Measurements from ENCODE around the gene SCNM1. TPM values are rescaled to one million over a fixed set of nuclear protein-coding genes. Genes with fewer than 3 reads are reported as not detected.

Gene SCNM1
- total and polyA plus RNA-seq, 9 of the 15 experiments (the other 6 are each of a cell fraction or from before 2014, with no cell fraction given): 17.2 to 204 (median 63.0) TPM

GRCh38 chr1:151165738-151166504, at the start of gene SCNM1, which contains the start of gene LYSMD1 (continued):
- TF ChIP-seq, protein P1, sequence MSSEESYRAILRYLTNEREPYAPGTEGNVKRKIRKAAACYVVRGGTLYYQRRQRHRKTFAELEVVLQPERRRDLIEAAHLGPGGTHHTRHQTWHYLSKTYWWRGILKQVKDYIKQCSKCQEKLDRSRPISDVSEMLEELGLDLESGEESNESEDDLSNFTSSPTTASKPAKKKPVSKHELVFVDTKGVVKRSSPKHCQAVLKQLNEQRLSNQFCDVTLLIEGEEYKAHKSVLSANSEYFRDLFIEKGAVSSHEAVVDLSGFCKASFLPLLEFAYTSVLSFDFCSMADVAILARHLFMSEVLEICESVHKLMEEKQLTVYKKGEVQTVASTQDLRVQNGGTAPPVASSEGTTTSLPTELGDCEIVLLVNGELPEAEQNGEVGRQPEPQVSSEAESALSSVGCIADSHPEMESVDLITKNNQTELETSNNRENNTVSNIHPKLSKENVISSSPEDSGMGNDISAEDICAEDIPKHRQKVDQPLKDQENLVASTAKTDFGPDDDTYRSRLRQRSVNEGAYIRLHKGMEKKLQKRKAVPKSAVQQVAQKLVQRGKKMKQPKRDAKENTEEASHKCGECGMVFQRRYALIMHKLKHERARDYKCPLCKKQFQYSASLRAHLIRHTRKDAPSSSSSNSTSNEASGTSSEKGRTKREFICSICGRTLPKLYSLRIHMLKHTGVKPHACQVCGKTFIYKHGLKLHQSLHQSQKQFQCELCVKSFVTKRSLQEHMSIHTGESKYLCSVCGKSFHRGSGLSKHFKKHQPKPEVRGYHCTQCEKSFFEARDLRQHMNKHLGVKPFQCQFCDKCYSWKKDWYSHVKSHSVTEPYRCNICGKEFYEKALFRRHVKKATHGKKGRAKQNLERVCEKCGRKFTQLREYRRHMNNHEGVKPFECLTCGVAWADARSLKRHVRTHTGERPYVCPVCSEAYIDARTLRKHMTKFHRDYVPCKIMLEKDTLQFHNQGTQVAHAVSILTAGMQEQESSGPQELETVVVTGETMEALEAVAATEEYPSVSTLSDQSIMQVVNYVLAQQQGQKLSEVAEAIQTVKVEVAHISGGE (CRISPR knock-in tag; IDR thresholded peaks at IDR 0.05): peak in 1 of 3 experiments; percentile 92; a peak in 2 of 6 replicates
- no peak for TF ChIP-seq TCFL5 (CRISPR knock-in tag; conservative IDR thresholded peaks at IDR 0.05)
- TF ChIP-seq ZNF639 (CRISPR knock-in tag; conservative IDR thresholded peaks at IDR 0.05 in 1 of 2, IDR thresholded peaks at IDR 0.05 in 1 of 2): peak in 1 of 2 experiments; percentile 94; a peak in 2 of 4 replicates
- TF ChIP-seq ELF1 (tag; IDR thresholded peaks at IDR 0.05): peak; percentile 100
- TF ChIP-seq MYNN (IDR thresholded peaks at IDR 0.05): 0 out of 2 replicates have a peak, but pooled peaks have one; percentile 62
- TF ChIP-seq MYNN (CRISPR knock-in tag; IDR thresholded peaks at IDR 0.05): no peak
- no peak for TF ChIP-seq PCBP2 (IDR thresholded peaks at IDR 0.05; ENCODE audit: low read depth, low read length, poor library complexity, severe bottlenecking)
- peak; percentile 89 for TF ChIP-seq KLF1 (tag; IDR thresholded peaks at IDR 0.05)
- no peak for TF ChIP-seq ZFP30 (CRISPR knock-in tag; IDR thresholded peaks at IDR 0.05; ENCODE audit: borderline replicate concordance)
- TF ChIP-seq, protein P2, sequence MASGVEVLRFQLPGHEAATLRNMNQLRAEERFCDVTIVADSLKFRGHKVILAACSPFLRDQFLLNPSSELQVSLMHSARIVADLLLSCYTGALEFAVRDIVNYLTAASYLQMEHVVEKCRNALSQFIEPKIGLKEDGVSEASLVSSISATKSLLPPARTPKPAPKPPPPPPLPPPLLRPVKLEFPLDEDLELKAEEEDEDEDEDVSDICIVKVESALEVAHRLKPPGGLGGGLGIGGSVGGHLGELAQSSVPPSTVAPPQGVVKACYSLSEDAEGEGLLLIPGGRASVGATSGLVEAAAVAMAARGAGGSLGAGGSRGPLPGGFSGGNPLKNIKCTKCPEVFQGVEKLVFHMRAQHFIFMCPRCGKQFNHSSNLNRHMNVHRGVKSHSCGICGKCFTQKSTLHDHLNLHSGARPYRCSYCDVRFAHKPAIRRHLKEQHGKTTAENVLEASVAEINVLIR (CRISPR knock-in tag; IDR thresholded peaks at IDR 0.05): peak; percentile 70; the same call in 1 of the 2 replicates
- no peak for TF ChIP-seq KDM2B (CRISPR knock-in tag; IDR thresholded peaks at IDR 0.05)
- TF ChIP-seq STAT6 (CRISPR knock-in tag; IDR thresholded peaks at IDR 0.05): peak; percentile 86; the same call in 1 of the 2 replicates
- TF ChIP-seq SPI1 (IDR thresholded peaks at IDR 0.05; ENCODE audit: borderline replicate concordance, low read depth, low read length): peak; percentile 82; the same call in 1 of the 2 replicates
- TF ChIP-seq BACH1 (tag; IDR thresholded peaks at IDR 0.05): peak; percentile 87; the same call in 1 of the 2 replicates
- TF ChIP-seq FOXK2 (conservative IDR thresholded peaks at IDR 0.05 in 1 of 2, IDR thresholded peaks at IDR 0.05 in 1 of 2; ENCODE audit: low read depth in 2 of 2): peak; percentile 73 to 94
- no peak for TF ChIP-seq SAFB2 (IDR thresholded peaks at IDR 0.05; ENCODE audit: borderline replicate concordance, low read depth, low read length, severe bottlenecking)
